ENCODE data around the gene FIBP.
A peak's percentile ranks its signal among the peaks of the same experiment; 100 is the strongest.

GRCh38 chr11:65849771-65850216 lies 38.5 kb downstream of the FIBP start:
- TF ChIP-seq CTCF (IDR thresholded peaks at IDR 0.05): no peak
- TF ChIP-seq POLR2A (IDR thresholded peaks at IDR 0.05): peak; percentile 22
- no peak for TF ChIP-seq EP300 (IDR thresholded peaks at IDR 0.05; ENCODE audit: low read depth)
- peak in 1 of 3 donors; percentile 3 for TF ChIP-seq POLR2AphosphoS5 (IDR thresholded peaks at IDR 0.05)
